Activated T-helper 1 cell treated with Interleukin-2 at 50 U/mL for 16 hours (primary cell): ENCODE results near the gene S100B.

Experiments used
- DNase-seq: peaks from one replicate; pipeline ENCODE4 v3.0.0-alpha.2; 2020; ENCODE audit warnings: low read depth

Gene S100B

DNA sequence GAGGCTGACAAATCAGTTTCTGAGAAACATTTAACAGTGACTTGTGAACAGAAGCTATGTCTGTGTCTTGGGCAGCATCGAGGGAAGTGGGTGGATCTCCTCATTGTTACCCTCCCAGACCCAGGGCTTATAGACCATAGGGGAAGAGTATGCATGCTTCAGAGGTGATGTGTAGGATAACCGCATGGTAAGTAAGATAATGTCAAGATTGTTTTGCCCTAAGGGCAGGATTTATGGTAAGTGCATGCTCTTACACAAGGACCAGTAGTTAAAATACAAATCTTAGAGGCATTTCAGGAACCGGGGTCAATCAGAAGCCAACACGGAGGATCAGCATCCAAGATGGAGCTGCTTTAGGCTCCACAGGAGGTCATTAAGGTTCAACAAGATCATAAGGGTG is 22.8 kb upstream of the S100B start:
- DNase-seq: no peak

- DNase-seq: no peak
These were observed 22.2 kb upstream of the S100B start for GRCh38 chr21:46626975-46627501.

DNA sequence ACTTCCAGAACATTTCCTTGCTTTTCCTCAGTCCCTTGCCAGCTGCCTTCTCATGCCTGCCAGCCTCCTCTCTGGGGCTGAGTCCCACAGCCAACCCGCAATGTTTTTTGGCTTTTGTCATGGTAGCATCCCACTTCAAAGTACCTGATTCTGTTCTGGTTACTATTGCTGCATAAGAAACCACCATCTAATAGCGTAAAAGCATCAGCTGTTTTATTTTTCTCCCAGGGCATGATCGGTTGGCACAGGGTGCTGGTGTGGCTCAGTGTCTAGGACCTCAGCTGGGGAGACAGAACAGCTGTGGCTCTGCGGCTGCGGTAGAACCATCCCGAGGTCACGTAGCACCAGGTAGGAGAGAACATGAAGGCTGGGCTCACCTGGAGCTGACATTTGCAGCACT is 21.7 kb upstream of the S100B start:
- no peak for DNase-seq

- DNase-seq: no peak
These were observed 20.9 kb upstream of the S100B start for GRCh38 chr21:46625759-46626158.

- DNase-seq: no peak
These were observed 19.2 kb upstream of the S100B start for GRCh38 chr21:46624050-46624449.

DNA sequence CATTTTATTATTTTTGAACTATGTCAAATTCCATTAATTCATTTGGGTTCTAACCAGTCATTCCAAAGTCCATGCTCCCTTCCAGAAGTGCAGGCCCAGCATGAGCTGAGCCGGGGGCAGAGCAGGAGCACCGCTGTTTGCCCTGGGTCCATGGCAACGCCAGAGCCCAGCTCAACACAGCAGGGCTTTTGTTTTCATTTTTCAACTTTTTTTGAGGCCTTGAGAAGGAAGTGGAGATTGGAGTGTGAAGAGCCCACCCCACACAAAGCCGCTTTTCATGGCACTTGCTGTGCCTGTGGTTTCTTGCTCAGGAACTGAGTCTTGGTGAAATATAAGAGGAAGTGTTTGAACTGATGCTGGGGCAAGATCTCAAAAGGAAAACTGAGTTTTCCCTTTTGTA is 17.3 kb upstream of the S100B start:
- no peak for DNase-seq

- no peak for DNase-seq
These were observed 16.7 kb upstream of the S100B start for GRCh38 chr21:46621457-46622182.

GRCh38 chr21:46620846-46621245 is 16.0 kb upstream of the S100B start:
- DNase-seq: no peak

DNA sequence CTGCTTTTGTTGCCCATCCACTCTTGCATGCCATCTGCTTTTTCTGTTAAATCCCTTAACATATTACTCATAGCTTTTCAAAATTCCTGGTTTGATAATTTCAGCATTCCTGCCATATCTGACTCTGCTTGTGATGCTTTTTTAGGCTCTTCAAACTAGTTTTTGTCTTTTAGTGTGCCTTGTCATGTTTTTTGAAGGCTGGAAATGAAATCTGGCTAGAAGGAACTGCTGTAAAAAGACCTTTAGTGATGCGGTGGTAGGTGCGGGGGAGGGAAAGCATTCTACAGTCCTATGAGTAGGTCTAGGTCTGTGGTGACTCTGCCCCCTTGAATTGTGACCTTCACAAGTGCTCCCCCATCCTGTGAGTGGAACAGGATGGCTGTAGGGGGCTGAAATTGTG is 15.0 kb upstream of the S100B start:
- no peak for DNase-seq

GRCh38 chr21:46618738-46619379 is 14.0 kb upstream of the S100B start:
- DNase-seq: no peak

DNA sequence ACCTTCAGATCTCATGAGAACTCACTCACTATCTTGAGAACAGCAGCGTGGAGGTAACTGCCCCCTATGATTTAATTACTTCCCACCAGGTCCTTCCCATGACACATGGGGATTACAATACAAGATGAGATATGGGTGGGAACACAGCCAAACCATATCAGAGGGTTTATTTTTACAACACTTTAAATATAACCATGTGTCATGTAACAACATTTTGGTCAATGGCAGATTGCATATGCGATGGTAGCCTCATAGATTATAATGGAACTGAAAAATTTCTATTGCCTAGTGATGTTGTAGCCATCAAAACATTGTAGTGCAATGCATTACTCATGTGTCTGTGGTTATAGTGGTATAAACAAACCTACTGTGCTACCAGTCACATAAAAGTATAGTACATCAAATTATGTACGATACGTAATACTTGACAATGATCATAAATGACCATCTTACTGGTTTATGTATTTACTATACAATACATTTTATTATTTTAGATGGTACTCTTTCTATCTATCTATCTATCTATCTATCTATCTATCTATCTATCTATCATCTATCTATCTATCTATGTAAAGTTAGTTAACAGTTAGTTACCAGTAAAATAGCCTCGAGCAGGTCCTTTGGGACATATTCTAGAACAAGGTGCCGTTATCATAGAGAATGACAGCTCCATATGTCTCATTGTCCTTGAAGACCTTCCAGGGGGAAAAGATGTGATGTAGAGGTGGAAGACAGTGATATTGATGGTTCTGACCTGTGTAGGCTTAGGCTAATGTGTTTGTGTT is 12.6 kb upstream of the S100B start:
- no peak for DNase-seq

DNA sequence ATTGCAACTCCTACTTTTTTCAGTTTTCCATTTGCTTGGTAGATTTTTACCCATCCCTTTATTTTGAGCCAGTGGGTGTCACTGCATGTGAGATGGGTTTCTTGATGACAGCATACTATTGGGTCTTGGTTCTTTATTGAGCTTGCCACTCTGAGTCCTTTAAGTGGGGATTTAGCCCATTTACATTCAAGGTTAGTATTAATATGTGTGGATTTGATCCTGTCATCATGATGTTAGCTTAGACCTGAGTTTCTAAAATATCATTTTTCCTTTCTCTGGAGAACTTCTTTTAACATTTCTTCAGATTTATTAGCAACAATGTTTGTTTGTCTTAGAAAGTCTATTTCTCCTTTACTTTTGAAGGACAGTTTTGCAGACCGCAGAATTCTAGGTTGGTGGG is 11.8 kb upstream of the S100B start:
- DNase-seq: no peak

DNA sequence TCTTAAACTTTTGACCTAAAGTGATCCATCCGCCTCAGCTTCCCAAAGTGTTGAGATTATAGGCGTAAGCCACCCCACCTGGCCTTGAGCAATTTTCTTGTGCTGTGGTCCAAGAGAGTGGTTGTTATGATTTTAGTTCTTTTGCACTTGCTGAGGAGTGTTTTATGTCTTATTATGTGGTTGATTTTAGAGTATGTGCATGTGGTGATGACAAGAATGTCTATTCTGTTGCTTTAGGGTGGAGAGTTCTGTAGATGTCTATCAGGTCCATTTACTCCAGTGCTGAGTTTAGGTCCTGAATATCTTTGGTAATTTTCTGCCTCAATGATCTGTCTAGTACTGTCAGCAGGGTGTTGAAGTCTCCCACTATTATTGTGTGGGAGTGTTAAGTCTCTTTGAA is 11.2 kb upstream of the S100B start:
- no peak for DNase-seq

- no peak for DNase-seq
These were observed 8.5 kb upstream of the S100B start for GRCh38 chr21:46613391-46613790.

GRCh38 chr21:46610018-46610701 is 5.3 kb upstream of the S100B start:
- DNase-seq: no peak

DNA sequence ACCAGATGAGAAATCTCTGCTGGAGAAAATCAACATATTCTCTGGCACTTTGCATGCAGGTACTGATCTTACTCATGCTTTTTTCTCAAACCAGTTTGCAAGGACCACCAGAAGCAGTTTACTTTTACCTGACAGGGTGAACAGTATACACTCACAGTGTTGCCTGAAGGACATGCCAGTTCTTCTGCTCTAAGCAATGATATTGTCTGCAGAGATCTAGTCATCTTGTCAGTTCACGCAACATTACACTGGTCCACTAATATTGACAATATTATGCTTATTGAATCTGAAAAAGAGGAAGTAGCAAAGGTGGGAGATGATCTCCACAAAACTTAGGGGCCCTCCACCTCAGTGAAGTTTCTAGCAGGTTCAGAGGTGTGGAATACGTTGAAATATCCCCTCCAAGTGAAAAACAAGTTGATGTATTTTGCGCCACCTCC is 3.8 kb upstream of the S100B start:
- no peak for DNase-seq

DNA sequence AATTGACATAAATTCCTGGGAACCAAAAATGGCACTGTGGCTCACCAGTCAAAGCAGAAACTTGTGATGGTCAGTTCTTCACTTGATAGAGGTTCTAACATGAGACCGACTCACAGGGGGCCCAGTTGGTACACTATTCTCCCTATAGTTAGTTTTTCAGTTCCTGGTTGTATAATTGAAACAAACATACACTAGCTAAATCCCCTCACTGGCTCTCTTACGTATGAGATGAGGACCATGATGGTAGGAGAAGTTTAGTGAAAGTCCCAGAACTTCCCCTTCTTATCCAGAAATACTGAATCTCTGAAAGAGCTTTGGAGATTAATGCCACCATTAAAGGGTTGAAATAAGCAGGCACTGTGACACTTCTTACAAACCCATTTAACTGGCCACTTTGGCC is 2.8 kb upstream of the S100B start:
- DNase-seq: no peak

- DNase-seq: no peak
These were observed 1.5 kb upstream of the S100B start for GRCh38 chr21:46606427-46606813.

DNA sequence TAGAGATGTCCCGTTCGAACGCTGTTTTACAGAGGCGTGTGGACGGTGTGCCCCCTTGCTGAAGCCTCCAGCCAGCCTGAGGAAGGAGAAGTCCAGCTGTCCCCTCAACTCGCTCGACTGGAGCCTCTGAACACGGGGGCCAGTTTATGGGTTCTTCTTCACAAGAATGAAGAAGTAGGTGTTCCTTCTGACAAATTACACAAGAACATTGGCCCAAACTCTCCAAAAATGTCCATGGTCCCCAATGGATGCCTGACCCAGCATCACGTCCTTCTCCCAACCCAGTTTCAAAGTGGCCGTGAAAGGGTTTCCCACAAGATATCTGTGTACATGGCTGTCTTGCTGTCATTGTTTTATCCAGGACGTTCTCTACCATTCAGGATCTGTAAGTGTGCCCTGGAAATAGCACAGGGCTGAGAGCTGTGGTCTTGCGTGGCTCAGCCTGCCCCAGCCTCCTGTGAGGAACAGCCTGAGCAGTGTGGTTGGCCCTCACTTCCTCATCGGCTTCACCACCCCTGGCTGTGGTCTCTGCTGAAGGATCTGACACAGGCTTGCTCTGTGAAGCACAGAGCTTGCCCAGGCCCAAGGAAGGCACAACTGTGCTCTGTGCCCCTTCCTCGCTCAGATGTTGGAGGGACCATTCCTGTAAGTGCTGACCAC is 1.0 kb upstream of the S100B start:
- DNase-seq: peak; percentile 27

DNA sequence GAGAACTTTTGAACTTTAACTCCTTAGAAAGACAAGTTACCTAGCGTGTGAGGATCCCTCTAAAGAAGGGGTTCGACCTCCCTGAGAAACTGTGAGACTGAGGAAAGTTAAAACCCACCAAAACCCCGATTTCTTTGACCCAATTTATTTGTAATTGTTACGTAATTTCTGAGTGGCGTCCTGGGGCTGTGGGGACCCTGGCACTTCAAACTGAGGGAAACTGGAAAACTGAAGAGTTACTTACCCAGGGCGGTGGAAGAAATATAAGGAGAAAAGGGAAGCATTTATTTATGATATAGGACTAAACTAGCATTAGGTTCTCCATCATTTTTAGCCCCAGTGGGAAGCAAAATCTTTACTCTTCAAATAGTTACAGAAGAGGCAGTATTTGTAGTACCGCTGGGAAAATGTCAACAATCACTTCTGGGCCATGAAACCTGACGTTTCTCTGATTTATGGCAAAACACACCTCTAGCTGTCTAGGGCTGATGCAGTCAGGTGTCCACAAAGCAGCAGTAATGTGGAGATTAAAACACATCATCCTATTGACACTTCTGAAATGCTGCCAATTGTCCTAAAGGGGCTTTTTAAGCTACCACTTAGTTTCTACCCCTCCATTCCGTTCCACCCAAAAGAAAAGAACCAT is 430 bp downstream of the S100B start:
- DNase-seq: no peak

GRCh38 chr21:46603228-46603627 is 1.7 kb downstream of the S100B start:
- no peak for DNase-seq
